H1 (cell line): Measurements from ENCODE around the gene KLK5. TPM values are rescaled to one million over a fixed set of nuclear protein-coding genes. Genes with fewer than 3 reads are reported as not detected.

Source experiments
- CTCF ChIA-PET: fragments of 300-600 bp; sonication (Branson Sonifier 250); formaldehyde crosslinking; loops from one replicate; lab custom pipeline; 2021; ENCODE audit not compliant: partially characterized antibody; lab: Charles Lee
- POLR2A ChIA-PET: fragments of 300-600 bp; sonication (Branson Sonifier 250); formaldehyde crosslinking; loops from one replicate; lab custom pipeline; 2021; ENCODE audit warnings: inconsistent platforms; ENCODE audit not compliant: partially characterized antibody; lab: Charles Lee
- DNase-seq, 2 experiments: peaks; one replicate each; pipeline versions ENCODE4 v3.0.0 to v3.0.0-alpha.2; 2010 to 2022; ENCODE audit warnings: low spot score in 2 of 2, low read depth in 1 of 2, mixed read lengths in 1 of 2
- FAIRE-seq: peaks from 2 replicates; lab custom pipeline; 2011; peaks lifted over from hg19 to GRCh38; lab: Jason Lieb, UNC
- H2AFZ ChIP-seq: 2 replicates; pipeline ENCODE4 v1.8.1; 2012; ENCODE audit warnings: low read length, inconsistent platforms
- H2AK5ac ChIP-seq: 2 replicates; pipeline ENCODE4 v1.6.1; 2013; ENCODE audit warnings: low read depth, low read length
- H2BK120ac ChIP-seq: replicated peaks from 2 replicates; pipeline ENCODE3; 2013; ENCODE audit warnings: low read depth, low read length, inconsistent platforms
- H2BK12ac ChIP-seq: 2 replicates; pipeline ENCODE4 v1.6.1; 2013; ENCODE audit warnings: low read depth, low read length
- H2BK15ac ChIP-seq: 2 replicates; pipeline ENCODE4 v1.6.1; 2013; ENCODE audit warnings: low read length
- H2BK20ac ChIP-seq: 2 replicates; pipeline ENCODE4 v1.6.1; 2013; ENCODE audit warnings: low read length
- H2BK5ac ChIP-seq: 2 replicates; pipeline ENCODE4 v1.6.1; 2013; ENCODE audit warnings: low read depth, low read length
- H3K14ac ChIP-seq: 2 replicates; pipeline ENCODE4 v1.6.1; 2013; ENCODE audit warnings: inconsistent platforms; ENCODE audit not compliant: insufficient read length
- H3K18ac ChIP-seq: 2 replicates; pipeline ENCODE4 v1.6.1; 2013; ENCODE audit warnings: low read length; ENCODE audit errors: extremely low read depth
- H3K23ac ChIP-seq: 2 replicates; pipeline ENCODE4 v1.6.1; 2013; ENCODE audit warnings: inconsistent platforms; ENCODE audit not compliant: insufficient read length
- H3K23me2 ChIP-seq: 2 replicates; pipeline ENCODE4 v1.6.1; 2013; ENCODE audit warnings: low read depth, low read length
- H3K27ac ChIP-seq: 2 replicates; pipeline ENCODE4 v1.6.1; 2011; ENCODE audit warnings: low read depth, low read length, inconsistent platforms
- H3K27me3 ChIP-seq, 4 experiments: replicated peaks in 1 of 4; 1 replicate in 1 of 4; 2 replicates in 3 of 4; pipeline versions ENCODE4 v1.6.1 to v1.8.1; 2011 to 2013; ENCODE audit warnings: low read length in 3 of 4, mild to moderate bottlenecking in 3 of 4, inconsistent platforms in 2 of 4, mixed read lengths in 2 of 4, moderate library complexity in 1 of 4; ENCODE audit not compliant: control insufficient read depth in 3 of 4, insufficient read depth in 3 of 4; ENCODE audit errors: extremely low read depth in 1 of 4
- H3K36me3 ChIP-seq, 4 experiments: 2 replicates each; pipeline versions ENCODE4 v1.6.1 to v1.8.1; 2011 to 2013; ENCODE audit warnings: mild to moderate bottlenecking in 4 of 4, low read length in 3 of 4, moderate library complexity in 2 of 4, control low read depth in 1 of 4, inconsistent platforms in 1 of 4; ENCODE audit not compliant: insufficient read depth in 4 of 4, control insufficient read depth in 2 of 4
- H3K4ac ChIP-seq: replicated peaks from 2 replicates; pipeline ENCODE3; 2013; ENCODE audit warnings: low read length, low read depth, mixed read lengths, inconsistent platforms; ENCODE audit not compliant: insufficient read length
- H3K4me1 ChIP-seq, 4 experiments: replicated peaks in 1 of 4; 1 replicate in 1 of 4; 2 replicates in 3 of 4; pipeline versions ENCODE4 v1.6.1 to v1.8.1; 2011 to 2013; ENCODE audit warnings: low read length in 3 of 4, inconsistent platforms in 2 of 4, mixed read lengths in 1 of 4; ENCODE audit not compliant: insufficient read depth in 4 of 4, control insufficient read depth in 3 of 4
- H3K4me2 ChIP-seq, 2 experiments: 2 replicates each; pipeline versions ENCODE4 v1.6.1 to v1.8.1; 2011 to 2013; ENCODE audit warnings: low read depth in 2 of 2, low read length in 2 of 2, control low read depth in 1 of 2, inconsistent platforms in 1 of 2, mild to moderate bottlenecking in 1 of 2; ENCODE audit not compliant: insufficient read depth in 1 of 2
- H3K4me3 ChIP-seq, 4 experiments: fragments of 200-600, 300-600 bp in 1 of 4; sonication (generic), shearing (Covaris generic), sonication (Bioruptor Twin) in 1 of 4; 2 replicates each; pipeline versions ENCODE4 v1.5.1 to v1.8.1; 2011 to 2016; ENCODE audit warnings: low read length in 4 of 4, low read depth in 3 of 4, control low read depth in 2 of 4, inconsistent platforms in 2 of 4, mild to moderate bottlenecking in 2 of 4, mixed read lengths in 1 of 4, moderate library complexity in 1 of 4; ENCODE audit not compliant: insufficient read depth in 2 of 4; ENCODE audit errors: extremely low read depth in 1 of 4
- H3K56ac ChIP-seq: replicated peaks from 2 replicates; pipeline ENCODE3; 2013; ENCODE audit warnings: low read depth, mild to moderate bottlenecking, mixed read lengths, low read length, inconsistent platforms; ENCODE audit not compliant: insufficient read length
- H3K79me1 ChIP-seq: 2 replicates; pipeline ENCODE4 v1.6.1; 2013; ENCODE audit warnings: low read depth, low read length, control low read depth
- H3K79me2 ChIP-seq, 2 experiments: 2 replicates each; pipeline versions ENCODE4 v1.6.1 to v1.8.1; 2012 to 2013; ENCODE audit warnings: low read length in 2 of 2, mild to moderate bottlenecking in 2 of 2, inconsistent platforms in 1 of 2; ENCODE audit not compliant: insufficient read depth in 2 of 2, control insufficient read depth in 1 of 2
- H3K9ac ChIP-seq, 4 experiments: replicated peaks in 1 of 4; 1 replicate in 1 of 4; 2 replicates in 3 of 4; pipeline versions ENCODE4 v1.6.1 to v1.8.1; 2011 to 2013; ENCODE audit warnings: low read depth in 3 of 4, low read length in 3 of 4, control low read depth in 2 of 4, mild to moderate bottlenecking in 2 of 4, moderate library complexity in 2 of 4, inconsistent platforms in 1 of 4; ENCODE audit errors: extremely low read depth in 1 of 4
- H3K9me3 ChIP-seq, 2 experiments: 2 replicates each; pipeline versions ENCODE4 v1.6.1 to v1.8.1; 2012 to 2013; ENCODE audit warnings: mild to moderate bottlenecking in 2 of 2, moderate library complexity in 2 of 2, control low read depth in 1 of 2, inconsistent platforms in 1 of 2, low read depth in 1 of 2, low read length in 1 of 2, mixed read lengths in 1 of 2; ENCODE audit not compliant: insufficient read depth in 2 of 2
- H4K20me1 ChIP-seq, 2 experiments: replicated peaks in 1 of 2; 2 replicates each; pipeline versions ENCODE3 to v1.8.1; 2011 to 2013; ENCODE audit warnings: inconsistent platforms in 2 of 2, low read length in 2 of 2, mild to moderate bottlenecking in 1 of 2; ENCODE audit not compliant: insufficient read depth in 2 of 2, control insufficient read depth in 1 of 2
- H4K5ac ChIP-seq: 2 replicates; pipeline ENCODE4 v1.6.1; 2013; ENCODE audit warnings: low read length, low read depth, mixed read lengths, inconsistent platforms; ENCODE audit not compliant: insufficient read length
- H4K8ac ChIP-seq: 2 replicates; pipeline ENCODE4 v1.8.0; 2013; ENCODE audit warnings: mild to moderate bottlenecking, moderate library complexity, low read length, inconsistent platforms; ENCODE audit not compliant: insufficient read depth; ENCODE audit errors: extremely low read depth
- H4K91ac ChIP-seq: replicated peaks from 2 replicates; pipeline ENCODE3; 2013; ENCODE audit warnings: low read length, mixed read lengths, inconsistent platforms; ENCODE audit not compliant: insufficient read length
- CHD2 ChIP-seq: IDR thresholded peaks from 2 replicates; pipeline ENCODE4 v1.6.1; 2012; ENCODE audit warnings: low read length, improper control_type of control experiment
- EZH2 ChIP-seq: fragments of 200-600 bp; sonication (generic); IDR thresholded peaks from 2 replicates; pipeline ENCODE4 v1.7.1; 2012; ENCODE audit warnings: low read depth, mild to moderate bottlenecking, moderate library complexity, low read length, inconsistent platforms; ENCODE audit not compliant: severe bottlenecking
- KDM5A ChIP-seq: fragments of 200-600 bp; IDR thresholded peaks from 2 replicates; pipeline ENCODE4 v1.7.1; 2012; ENCODE audit warnings: mild to moderate bottlenecking, low read length, inconsistent platforms, mixed read lengths
- RXRA ChIP-seq: IDR thresholded peaks from 2 replicates; pipeline ENCODE4 v1.6.1; 2011; ENCODE audit warnings: low read depth, mild to moderate bottlenecking, low read length, moderate library complexity; ENCODE audit not compliant: insufficient read depth
- SAP30 ChIP-seq: fragments of 300-600 bp; sonication (generic); IDR thresholded peaks from 2 replicates; pipeline ENCODE4 v1.7.1; 2012; ENCODE audit warnings: low read length, moderate library complexity, mild to moderate bottlenecking, inconsistent platforms; ENCODE audit not compliant: insufficient read depth, insufficient replicate concordance
- SIRT6 ChIP-seq: IDR thresholded peaks from one replicate; pipeline ENCODE4 v1.7.1; 2012; ENCODE audit warnings: low read length, inconsistent platforms
- SP4 ChIP-seq: IDR thresholded peaks from 2 replicates; pipeline ENCODE4 v1.6.1; 2012; ENCODE audit warnings: low read length, inconsistent platforms
- TAF1 ChIP-seq: IDR thresholded peaks from 2 replicates; pipeline ENCODE4 v1.6.1; 2011; ENCODE audit warnings: mild to moderate bottlenecking, low read depth, low read length
- YY1 ChIP-seq: IDR thresholded peaks from 2 replicates; pipeline ENCODE4 v1.6.1; 2011; ENCODE audit warnings: low read depth, mild to moderate bottlenecking, low read length
- WGBS, 2 experiments: shearing (Covaris generic) in 1 of 2; methylation state at CpG; one replicate each; pipeline versions ENCODE4 v1.1.6 to v1.1.7; 2013 to 2015; ENCODE audit warnings: low lambda C conversion rate in 2 of 2, mixed read lengths in 2 of 2, inconsistent platforms in 1 of 2, low coverage in 1 of 2, missing lambda C conversion rate in 1 of 2; ENCODE audit not compliant: insufficient replicate concordance in 2 of 2, insufficient coverage in 1 of 2, insufficient read length in 1 of 2; ENCODE audit errors: extremely low coverage in 1 of 2, missing lambda C conversion rate in 1 of 2; 5-methylcytosine and 5-hydroxymethylcytosine counted together
- polyA plus RNA-seq, 7 experiments: library from polyadenylated mRNA; depleted of rRNA in 3 of 7; stranded (reverse) in 5 of 7; unstranded in 2 of 7; fragments of >200 nt in 5 of 7; fragments of 200-250 nt in 2 of 7; gene quantifications; 1 replicate in 5 of 7; 2 replicates in 1 of 7; 4 replicates in 1 of 7; pipeline versions ENCODE4 v1.2.1 to v1.2.3, GENCODE V29; 2011 to 2013; ENCODE audit warnings: missing spikeins in 2 of 7, mixed read lengths in 2 of 7
- total RNA-seq: library from RNA; stranded (reverse); fragmentation: NEBNext Ultra II Directional; extraction: Animal tissue kit (Norgen Biotek cat#: 25700); gene quantifications from 2 replicates; pipeline ENCODE4 v1.2.1, GENCODE V29; 2021
- TF ChIP-seq, protein P1 (sequence below), 3 experiments: IDR thresholded peaks; 1 replicate in 2 of 3; 2 replicates in 1 of 3; pipeline versions ENCODE4 v1.5.1 to v1.6.1; 2011; ENCODE audit warnings: low read length in 3 of 3, mild to moderate bottlenecking in 3 of 3, inconsistent platforms in 2 of 3, low read depth in 1 of 3, moderate library complexity in 1 of 3; ENCODE audit not compliant: insufficient read depth in 1 of 3; ENCODE audit errors: control extremely low read depth in 1 of 3
- TF ChIP-seq, protein P2 (sequence below): IDR thresholded peaks from 2 replicates; pipeline ENCODE4 v1.6.1; 2012; ENCODE audit warnings: inconsistent platforms

Gene KLK5
- total and polyA plus RNA-seq, 2 of the 8 experiments (the other 6 are each of a cell fraction or from before 2014, with no cell fraction given): 0.76 to 2.0 TPM

DNA sequence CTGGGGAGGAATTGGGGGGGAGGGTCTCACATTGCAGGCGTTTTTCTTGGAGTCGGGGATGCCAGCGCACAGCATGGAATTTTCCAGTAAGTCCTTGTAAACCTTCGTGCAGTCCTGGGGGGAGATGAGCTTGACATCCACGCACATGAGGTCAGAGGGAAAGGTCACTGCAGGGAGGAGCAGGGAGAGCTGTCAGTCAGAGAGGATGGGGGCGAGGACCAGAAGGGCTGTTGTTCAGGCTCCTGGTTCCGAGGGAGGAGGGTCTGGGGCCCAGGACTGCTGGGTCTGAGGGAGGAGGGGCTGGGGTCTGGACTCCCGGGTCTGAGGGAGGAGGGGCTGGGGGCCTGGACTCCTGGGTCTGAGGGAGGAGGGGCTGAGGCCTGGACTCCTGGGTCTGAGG lies 26.9 kb upstream of the KLK5 start:
- POLR2A ChIA-PET: interaction anchor here (0.7 to 1.1 kb wide), 3 partner anchors 13 to 37 kb away, joined by 3 to 4 read pairs (median 4); no protein-coding TSS in a partner anchor
- Histone ChIP-seq H3K79me1 (no peaks in the 10 kb centered on the region), H4K91ac (peak overlapping the region; percentile 36), H3K4me2 (peak overlapping the region in 1 of 2 experiments; percentile 20; a peak in 1 of 4 replicates), H3K14ac (no peak overlapping the region), H2BK12ac (no peak overlapping the region; the same call in 1 of the 2 replicates), H3K4ac (no peak overlapping the region), H3K18ac (no peak overlapping the region), H2BK5ac (no peak overlapping the region), H3K27me3 (peaks cover 0 to 6% (median 1%) of the 10 kb centered on the region in 4 experiments; a peak in 2 of 7 replicates), H2BK20ac (no peak overlapping the region), H4K8ac (no peak overlapping the region), H2BK120ac (no peak overlapping the region), H3K23me2 (peaks cover 2% of the 10 kb centered on the region; the same call in 1 of the 2 replicates), H3K4me3 (no peak overlapping the region), H2AK5ac (no peak overlapping the region), H4K20me1 (no peaks in the 10 kb centered on the region), H4K5ac (no peak overlapping the region), H3K56ac (no peak overlapping the region), H3K36me3 (0 out of 8 replicates have a peak, but pooled peaks cover 0 to 3% (median 0%) of the 10 kb centered on the region in 4 experiments), H2BK15ac (no peak overlapping the region), H3K23ac (no peak overlapping the region), H3K4me1 (peaks cover 3 to 30% (median 16%) of the 10 kb centered on the region in 4 experiments; a peak in 5 of 7 replicates), H3K27ac (no peak overlapping the region), H3K9ac (no peak overlapping the region), H2AFZ (no peak overlapping the region), H3K9me3 (no peaks in the 10 kb centered on the region), H3K79me2 (no peaks in the 10 kb centered on the region)
- WGBS, 2 experiments: 52% methylated on average over 7 of the region's 8 CpGs; no CpG with 5 or more reads in 1 of the 2 experiments
- CTCF ChIA-PET: interaction anchor here (1.2 to 1.3 kb wide), 3 partner anchors 23 to 117 kb away, joined by 3 to 4 read pairs (median 3); no protein-coding TSS in a partner anchor
- FAIRE-seq: no peak
- DNase-seq: no peak
- TF ChIP-seq, protein P1, sequence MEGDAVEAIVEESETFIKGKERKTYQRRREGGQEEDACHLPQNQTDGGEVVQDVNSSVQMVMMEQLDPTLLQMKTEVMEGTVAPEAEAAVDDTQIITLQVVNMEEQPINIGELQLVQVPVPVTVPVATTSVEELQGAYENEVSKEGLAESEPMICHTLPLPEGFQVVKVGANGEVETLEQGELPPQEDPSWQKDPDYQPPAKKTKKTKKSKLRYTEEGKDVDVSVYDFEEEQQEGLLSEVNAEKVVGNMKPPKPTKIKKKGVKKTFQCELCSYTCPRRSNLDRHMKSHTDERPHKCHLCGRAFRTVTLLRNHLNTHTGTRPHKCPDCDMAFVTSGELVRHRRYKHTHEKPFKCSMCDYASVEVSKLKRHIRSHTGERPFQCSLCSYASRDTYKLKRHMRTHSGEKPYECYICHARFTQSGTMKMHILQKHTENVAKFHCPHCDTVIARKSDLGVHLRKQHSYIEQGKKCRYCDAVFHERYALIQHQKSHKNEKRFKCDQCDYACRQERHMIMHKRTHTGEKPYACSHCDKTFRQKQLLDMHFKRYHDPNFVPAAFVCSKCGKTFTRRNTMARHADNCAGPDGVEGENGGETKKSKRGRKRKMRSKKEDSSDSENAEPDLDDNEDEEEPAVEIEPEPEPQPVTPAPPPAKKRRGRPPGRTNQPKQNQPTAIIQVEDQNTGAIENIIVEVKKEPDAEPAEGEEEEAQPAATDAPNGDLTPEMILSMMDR (IDR thresholded peaks at IDR 0.05; ENCODE audit: control extremely low read depth in 1 of 3, insufficient read depth in 1 of 3, low read depth in 1 of 3, low read length in 3 of 3): no peak
- TF ChIP-seq YY1 (no peak), CHD2 (no peak), EZH2 (no peak), TAF1 (no peak), SP4 (no peak), SAP30 (no peak), RXRA (no peak), SIRT6 (no peak), KDM5A (no peak)
- TF ChIP-seq, protein P2, sequence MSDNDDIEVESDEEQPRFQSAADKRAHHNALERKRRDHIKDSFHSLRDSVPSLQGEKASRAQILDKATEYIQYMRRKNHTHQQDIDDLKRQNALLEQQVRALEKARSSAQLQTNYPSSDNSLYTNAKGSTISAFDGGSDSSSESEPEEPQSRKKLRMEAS: no peak
